CMK (cell line): ENCODE measurements around the gene CD79A.
"Not testable (repeated sequence)": the region's sequence is repeated elsewhere in the genome, so short reads cannot be mapped to it uniquely, and the experiment has no call there.

Source experiments
- DNase-seq: peaks from one replicate; pipeline ENCODE4 v3.0.0-alpha.2; 2010; ENCODE audit warnings: low read depth

CD79A gene

GRCh38 chr19:41905273-41906002 is 28.4 kb downstream of the CD79A start:
- DNase-seq: no peak

- no peak for DNase-seq
Measured at GRCh38 chr19:41906271-41906670, 29.2 kb downstream of the CD79A start.

DNA sequence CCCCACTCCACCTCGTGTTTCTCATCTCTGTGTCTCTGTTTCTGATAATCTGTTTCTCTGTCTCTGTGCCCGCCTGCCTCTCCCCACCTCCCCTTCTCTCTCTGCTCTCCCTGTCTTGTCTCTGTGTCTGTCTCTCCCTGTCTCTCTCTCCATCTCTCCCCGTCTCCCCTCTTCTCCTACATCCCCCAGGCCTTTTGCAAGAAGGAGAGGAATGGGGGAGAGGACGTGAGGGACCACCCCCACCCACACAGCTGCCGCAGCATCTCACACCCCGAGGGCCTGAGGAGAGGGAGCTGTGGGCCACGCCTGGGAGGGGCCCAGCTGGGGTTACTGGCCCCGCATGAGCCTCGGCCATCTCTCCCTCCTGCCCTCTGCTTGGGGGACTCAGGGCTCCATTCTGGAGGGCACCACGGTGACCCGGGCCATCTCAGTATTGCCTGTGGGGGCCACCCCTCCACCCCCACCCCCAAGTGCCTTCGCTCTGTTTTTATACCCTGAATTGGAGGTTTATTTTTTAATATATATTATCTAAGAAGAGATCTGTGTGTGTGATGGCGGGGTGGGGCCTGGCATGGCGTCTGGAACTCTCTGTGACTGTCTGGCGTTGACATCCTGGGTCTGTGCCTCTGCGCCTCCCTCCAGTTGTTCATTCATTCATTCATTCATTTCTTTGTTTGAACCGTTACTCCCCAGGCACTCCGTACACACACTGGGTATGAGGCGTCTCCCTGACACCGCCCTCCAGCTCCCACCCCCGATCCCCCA is 30.0 kb downstream of the CD79A start:
- DNase-seq: no peak

- no peak for DNase-seq
Measured at GRCh38 chr19:41907994-41908615, 31.0 kb downstream of the CD79A start.

GRCh38 chr19:41908724-41909464 is 31.8 kb downstream of the CD79A start:
- DNase-seq: no peak

DNA sequence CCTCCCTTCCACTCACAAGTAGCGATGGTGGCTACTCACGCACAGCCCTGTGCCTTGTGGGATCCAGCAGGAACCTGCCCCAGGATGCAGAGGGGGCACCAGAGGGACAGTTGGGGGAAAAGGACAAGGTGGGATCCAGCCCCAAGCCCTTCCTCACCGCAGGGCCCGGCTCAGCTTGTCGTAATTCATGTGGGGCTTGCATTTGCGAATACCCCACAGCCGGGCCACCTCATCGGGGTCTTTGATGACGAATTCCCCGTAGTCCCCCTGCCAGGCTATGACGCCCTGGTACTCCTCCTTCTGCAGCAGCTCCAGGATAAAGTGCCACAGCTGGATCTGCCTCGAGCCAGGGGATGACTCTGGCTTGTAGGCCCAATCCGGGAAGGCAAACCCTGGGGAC is 32.6 kb downstream of the CD79A start:
- DNase-seq: no peak

DNA sequence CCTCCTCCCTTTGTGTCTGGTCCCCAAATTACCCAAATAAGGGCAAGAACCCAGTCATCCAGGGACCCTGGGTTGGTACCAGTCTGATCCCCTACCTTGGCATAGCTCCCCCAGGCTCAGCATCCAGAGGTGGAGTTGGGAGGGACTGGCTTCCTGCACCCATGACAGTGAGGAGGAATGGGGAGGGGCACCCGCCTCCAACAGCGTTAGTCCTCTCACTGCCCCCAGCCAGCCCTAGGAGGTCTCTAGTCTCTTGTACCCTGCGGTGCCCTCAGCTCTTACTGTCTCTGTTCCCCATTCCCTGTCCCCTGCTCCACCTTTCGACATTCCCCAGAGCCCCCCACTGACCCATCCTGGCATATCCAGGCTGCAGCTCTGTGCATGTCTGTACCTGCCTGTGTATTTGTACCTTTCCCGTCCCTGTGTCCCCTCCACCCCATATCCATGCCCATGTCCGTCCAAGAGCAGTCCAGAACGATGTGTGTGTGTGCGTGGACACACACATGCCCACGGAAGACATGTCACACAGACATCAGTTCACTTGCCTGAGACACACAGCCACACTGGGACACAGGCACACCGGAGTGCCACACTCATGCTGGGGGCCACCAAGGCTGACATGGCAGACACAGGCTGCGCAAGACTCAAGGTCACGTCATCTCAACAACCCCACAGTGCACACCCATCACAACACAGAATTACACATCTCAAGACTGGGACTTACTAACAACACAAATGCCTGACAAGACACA is 33.3 kb downstream of the CD79A start:
- DNase-seq: no peak

GRCh38 chr19:41910992-41911888 is 34.2 kb downstream of the CD79A start:
- DNase-seq: no peak

- no peak for DNase-seq
Measured at GRCh38 chr19:41911889-41912731, 35.0 kb downstream of the CD79A start.

GRCh38 chr19:41912899-41913537 is 35.9 kb downstream of the CD79A start:
- no peak for DNase-seq

GRCh38 chr19:41913538-41914423 is 36.7 kb downstream of the CD79A start:
- DNase-seq: no peak

- DNase-seq: not testable (repeated sequence)
Measured at GRCh38 chr19:41914424-41914834, 37.4 kb downstream of the CD79A start.

- DNase-seq: no peak
Measured at GRCh38 chr19:41915021-41915775, 38.1 kb downstream of the CD79A start.

GRCh38 chr19:41915776-41916414 is 38.8 kb downstream of the CD79A start:
- DNase-seq: no peak

DNA sequence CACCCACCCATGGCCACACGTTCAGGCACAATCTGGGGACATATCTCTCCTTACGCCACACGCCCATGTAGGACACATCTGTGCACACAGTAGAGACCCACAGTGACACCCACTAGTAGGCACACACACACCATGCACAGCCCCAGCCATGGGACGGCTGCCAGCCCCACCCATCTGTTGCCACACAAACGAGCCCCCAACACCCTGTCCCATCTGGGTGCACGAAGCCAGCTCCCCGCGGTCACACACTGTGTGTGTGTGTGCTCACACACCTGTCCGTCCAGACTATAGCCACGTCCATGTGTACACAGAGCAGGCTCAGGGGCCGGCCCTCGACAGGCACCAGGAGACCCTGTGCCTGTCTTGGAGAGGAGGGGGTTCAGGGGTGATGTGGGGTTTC is 40.6 kb downstream of the CD79A start:
- no peak for DNase-seq

- DNase-seq: no peak
Measured at GRCh38 chr19:41918095-41918494, 41.0 kb downstream of the CD79A start.
